Prostate gland (tissue), 2 donors: ENCODE data around the gene GPRC5D. TPM values are rescaled to one million over a fixed set of nuclear protein-coding genes. Genes with fewer than 3 reads are reported as not detected.

Source experiments
- DNase-seq: peaks from one replicate; pipeline ENCODE4 v3.0.0-alpha.2; 2019; ENCODE audit warnings: low spot score
- H3K27ac ChIP-seq, 2 donors: fragments of 200-600 bp; sonication (generic); 2 replicates each; pipeline ENCODE4 v1.5.1; 2017 to 2019
- H3K27me3 ChIP-seq: fragments of 200-600 bp; sonication (generic); replicated peaks from 2 replicates; pipeline ENCODE4 v1.5.1; 2019; ENCODE audit not compliant: insufficient read depth
- H3K36me3 ChIP-seq, 2 donors: fragments of 200-600 bp; sonication (generic); 1 replicate in 1 of 2; 2 replicates in 1 of 2; pipeline versions ENCODE4 v1.5.1 to v1.8.1; 2017 to 2019
- H3K4me1 ChIP-seq: fragments of 200-600 bp; sonication (generic); replicated peaks from 2 replicates; pipeline ENCODE4 v1.5.1; 2019
- H3K4me3 ChIP-seq, 2 donors: fragments of 200-600 bp; sonication (generic); 2 replicates each; pipeline ENCODE4 v1.5.1; 2017 to 2019
- H3K9me3 ChIP-seq: fragments of 200-600 bp; sonication (generic); 2 replicates; pipeline ENCODE4 v1.5.1; 2017
- CTCF ChIP-seq, 4 experiments: fragments of 200-600 bp in 2 of 4; fragments of 450-650 bp in 2 of 4; sonication (generic) in 2 of 4; IDR thresholded peaks; 1 replicate in 3 of 4; 2 replicates in 1 of 4; pipeline ENCODE4 v1.5.1; 2016 to 2019; ENCODE audit warnings: antibody characterized with exemption in 4 of 4, mild to moderate bottlenecking in 2 of 4, moderate library complexity in 2 of 4
- POLR2A ChIP-seq: fragments of 450-650 bp; IDR thresholded peaks from one replicate; pipeline ENCODE4 v1.6.1; 2016; ENCODE audit warnings: antibody characterized with exemption, mild to moderate bottlenecking
- POLR2AphosphoS5 ChIP-seq: sonication (generic); formaldehyde crosslinking; IDR thresholded peaks from one replicate; pipeline ENCODE4 v1.6.1; 2017; ENCODE audit warnings: antibody characterized with exemption
- WGBS: methylation state at CpG from one replicate; pipeline ENCODE4 v1.1.5; 2018; 5-methylcytosine and 5-hydroxymethylcytosine counted together
- intact Hi-C: fragments of 100-400 bp; cut with DNase I; formaldehyde crosslinking; loops from one replicate; pipeline ENCODE4 v1.14.2; 2022
- total RNA-seq, 2 donors: library from RNA; depleted of rRNA; stranded (reverse); fragments of >200 nt; gene quantifications; one replicate each; pipeline ENCODE4 v1.1.0, GENCODE V29; 2016

The GPRC5D gene
- total RNA-seq, 2 donors from 2014 or later, result not detected

GRCh38 chr12:12954356-12954755 is 2.4 kb upstream of the GPRC5D start:
- Histone ChIP-seq H3K36me3 (no peaks in the 10 kb centered on the region), H3K4me3 (no peak overlapping the region), H3K4me1 (no peaks in the 10 kb centered on the region), H3K27ac (no peak overlapping the region), H3K27me3 (no peaks in the 10 kb centered on the region), H3K9me3 (no peaks in the 10 kb centered on the region)
- TF ChIP-seq POLR2A, result no peak
- no peak for TF ChIP-seq CTCF (IDR thresholded peaks at IDR 0.05)
- TF ChIP-seq POLR2AphosphoS5, result no peak
- WGBS, result 70% methylated on average over 4 of the region's 4 CpGs
- intact Hi-C loops, result no loop called here
- no peak for DNase-seq

DNA sequence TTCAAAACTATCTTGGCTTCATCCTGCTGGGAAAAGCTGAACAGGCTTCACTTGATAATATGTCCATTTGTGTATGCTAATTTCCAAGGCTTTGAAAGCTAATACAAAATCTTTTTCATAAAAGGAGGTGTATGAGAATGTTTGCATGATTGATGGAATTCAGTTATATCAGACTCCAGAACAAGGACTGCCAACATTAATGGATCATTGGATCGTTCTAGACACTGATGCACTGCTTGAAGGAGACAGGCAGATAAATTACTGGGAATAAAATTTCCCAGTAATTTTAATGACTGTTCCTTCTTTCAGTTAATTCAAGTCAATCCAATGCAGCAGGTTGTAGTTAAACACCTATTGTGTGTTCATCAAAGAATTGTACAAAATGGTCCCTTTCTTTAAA is 466 bp downstream of the GPRC5D start:
- H3K36me3 ChIP-seq, result no peaks in the 10 kb centered on the region
- intact Hi-C loops, result no loop called here
- no peak for DNase-seq
- H3K4me1 ChIP-seq, result no peaks in the 10 kb centered on the region
- H3K4me3 ChIP-seq, result no peak overlapping the region
- WGBS, result 87% methylated on average over 1 of the region's 1 CpG
- no peaks in the 10 kb centered on the region for H3K9me3 ChIP-seq
- no peaks in the 10 kb centered on the region for H3K27me3 ChIP-seq
- H3K27ac ChIP-seq, result no peak overlapping the region
- no peak for TF ChIP-seq CTCF (IDR thresholded peaks at IDR 0.05)
- TF ChIP-seq POLR2A, result no peak
- no peak for TF ChIP-seq POLR2AphosphoS5

DNA sequence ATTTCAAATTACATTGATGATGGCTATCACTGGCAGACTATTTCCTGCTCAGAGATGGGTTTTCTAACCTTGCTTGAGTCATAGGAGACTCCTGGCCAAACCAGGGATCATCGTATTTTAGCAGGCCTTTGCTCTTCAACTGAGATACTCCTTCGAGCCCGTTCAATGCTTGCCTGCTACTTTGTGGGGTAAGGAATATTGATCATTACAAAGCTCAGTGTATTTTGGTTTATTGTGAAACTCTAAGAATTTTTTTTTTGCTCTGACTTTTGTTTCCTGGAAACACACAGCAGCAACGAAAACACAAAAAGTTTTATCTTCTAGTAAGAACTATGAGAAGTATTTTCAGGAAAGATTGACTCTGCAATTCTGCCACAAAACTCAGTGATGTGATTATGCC is 4.1 kb downstream of the GPRC5D start:
- Histone ChIP-seq H3K27me3 (no peaks in the 10 kb centered on the region), H3K36me3 (no peaks in the 10 kb centered on the region), H3K27ac (no peak overlapping the region), H3K4me1 (no peaks in the 10 kb centered on the region), H3K9me3 (no peaks in the 10 kb centered on the region), H3K4me3 (no peak overlapping the region)
- DNase-seq, result no peak
- no peak for TF ChIP-seq CTCF (IDR thresholded peaks at IDR 0.05)
- TF ChIP-seq POLR2AphosphoS5, result no peak
- TF ChIP-seq POLR2A, result no peak
- WGBS, result 92% methylated on average over 4 of the region's 4 CpGs
- intact Hi-C loops, result no loop called here

GRCh38 chr12:12946686-12947355 is 5.1 kb downstream of the GPRC5D start:
- DNase-seq, result no peak
- H3K36me3 ChIP-seq, result no peaks in the 10 kb centered on the region
- intact Hi-C loops, result no loop called here
- 66% methylated on average over 7 of the region's 7 CpGs for WGBS
- no peak overlapping the region for H3K27ac ChIP-seq
- TF ChIP-seq POLR2A, result no peak
- TF ChIP-seq POLR2AphosphoS5, result no peak
- TF ChIP-seq CTCF (IDR thresholded peaks at IDR 0.05), result no peak
- H3K27me3 ChIP-seq, result no peaks in the 10 kb centered on the region
- no peak overlapping the region for H3K4me3 ChIP-seq
- H3K4me1 ChIP-seq, result no peaks in the 10 kb centered on the region
- H3K9me3 ChIP-seq, result no peaks in the 10 kb centered on the region

DNA sequence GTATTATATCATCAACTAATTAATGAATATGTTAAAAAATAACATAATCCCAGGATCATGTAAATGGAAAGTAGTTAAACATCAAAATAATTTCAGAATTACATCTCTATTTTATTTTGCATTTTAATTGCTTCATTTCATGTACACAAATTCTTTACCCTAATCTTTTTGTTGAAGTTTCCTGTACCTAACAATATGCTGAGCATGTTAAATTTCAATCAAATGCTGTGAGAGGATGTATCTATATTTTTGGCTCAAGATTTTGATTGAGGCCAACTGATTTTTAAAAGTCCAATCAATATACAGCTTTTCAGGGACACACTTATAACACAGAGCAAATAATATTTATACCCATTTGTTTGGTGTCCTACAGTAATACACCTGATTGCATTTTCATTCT is 6.4 kb downstream of the GPRC5D start:
- intact Hi-C loops, result no loop called here
- Histone ChIP-seq H3K4me1 (no peaks in the 10 kb centered on the region), H3K27ac (no peak overlapping the region), H3K27me3 (no peaks in the 10 kb centered on the region), H3K4me3 (no peak overlapping the region), H3K9me3 (no peaks in the 10 kb centered on the region), H3K36me3 (no peaks in the 10 kb centered on the region)
- DNase-seq, result no peak
- TF ChIP-seq CTCF (IDR thresholded peaks at IDR 0.05), result no peak
- no peak for TF ChIP-seq POLR2A
- TF ChIP-seq POLR2AphosphoS5, result no peak
